Endothelial cell (in vitro differentiated cells): Measurements from ENCODE around the gene VWA5B1. TPM values are rescaled to one million over a fixed set of nuclear protein-coding genes. Genes with fewer than 3 reads are reported as not detected.

Experiments
- DNase-seq: peaks from one replicate; pipeline ENCODE4 v3.0.0; 2021; ENCODE audit warnings: low spot score
- H3K27ac Mint-ChIP-seq: one replicate; pipeline ENCODE4 v1.8.0; 2021; ENCODE audit warnings: mixed read lengths, inconsistent platforms; ENCODE audit not compliant: unreplicated experiment
- H3K27me3 Mint-ChIP-seq: one replicate; pipeline ENCODE4 v1.8.0; 2021; ENCODE audit warnings: mild to moderate bottlenecking, moderate library complexity, mixed read lengths, inconsistent platforms; ENCODE audit not compliant: unreplicated experiment
- H3K36me3 Mint-ChIP-seq: one replicate; pipeline ENCODE4 v1.8.0; 2021; ENCODE audit warnings: mild to moderate bottlenecking, low read depth, mixed read lengths, inconsistent platforms; ENCODE audit not compliant: unreplicated experiment
- H3K4me1 Mint-ChIP-seq: one replicate; pipeline ENCODE4 v1.8.0; 2021; ENCODE audit warnings: mild to moderate bottlenecking, mixed read lengths, inconsistent platforms; ENCODE audit not compliant: unreplicated experiment
- H3K4me3 Mint-ChIP-seq: one replicate; pipeline ENCODE4 v1.8.0; 2021; ENCODE audit warnings: mild to moderate bottlenecking, mixed read lengths, inconsistent platforms; ENCODE audit not compliant: unreplicated experiment
- H3K9me3 Mint-ChIP-seq: one replicate; pipeline ENCODE4 v1.8.0; 2021; ENCODE audit warnings: mixed read lengths, inconsistent platforms; ENCODE audit not compliant: unreplicated experiment
- total RNA-seq: library from RNA; stranded (reverse); fragmentation: NEBNext Ultra II Directional; extraction: Animal tissue kit (Norgen Biotek cat#: 25700); gene quantifications from one replicate; pipeline ENCODE4 v1.2.1, GENCODE V29; 2021; ENCODE audit not compliant: unreplicated experiment
- TF ChIP-seq, protein P1 (sequence below): fragments of 200-600 bp; sonication (generic); IDR thresholded peaks from one replicate; pipeline ENCODE4 v1.5.0; 2021; ENCODE audit warnings: antibody characterized with exemption; ENCODE audit not compliant: unreplicated experiment

Gene VWA5B1
- total RNA-seq, 1 donor from 2014 or later, result not detected

DNA sequence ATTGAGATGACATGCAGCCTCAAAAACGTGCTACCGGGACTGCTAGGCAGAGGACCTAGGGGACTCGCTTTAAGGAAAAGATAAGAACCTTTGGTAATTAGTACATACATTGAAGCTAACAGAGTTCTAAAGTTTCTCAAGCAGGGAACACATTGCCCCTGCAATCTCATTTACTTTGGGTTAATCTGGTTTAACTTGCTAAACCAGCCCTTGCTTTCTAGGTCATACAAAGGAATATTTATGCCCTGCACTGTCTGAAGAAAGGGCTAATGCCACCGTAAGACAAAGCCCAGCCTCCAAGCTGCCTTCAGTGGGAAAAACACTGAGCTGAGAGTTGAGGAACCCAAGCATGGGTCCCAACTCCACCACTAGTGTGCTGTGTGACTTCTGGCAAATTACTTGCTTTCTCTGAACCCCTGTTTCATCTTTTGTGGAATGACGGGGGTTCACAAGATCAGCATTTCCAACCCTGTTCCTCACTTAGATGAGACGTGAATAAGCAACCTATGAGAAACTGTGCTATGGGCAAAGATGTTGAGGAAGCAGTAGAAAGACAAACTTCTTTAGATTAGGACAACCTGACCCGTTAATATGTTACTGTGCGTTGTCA is 66.3 kb downstream of the VWA5B1 start:
- no peak for DNase-seq
- TF ChIP-seq, protein P1, sequence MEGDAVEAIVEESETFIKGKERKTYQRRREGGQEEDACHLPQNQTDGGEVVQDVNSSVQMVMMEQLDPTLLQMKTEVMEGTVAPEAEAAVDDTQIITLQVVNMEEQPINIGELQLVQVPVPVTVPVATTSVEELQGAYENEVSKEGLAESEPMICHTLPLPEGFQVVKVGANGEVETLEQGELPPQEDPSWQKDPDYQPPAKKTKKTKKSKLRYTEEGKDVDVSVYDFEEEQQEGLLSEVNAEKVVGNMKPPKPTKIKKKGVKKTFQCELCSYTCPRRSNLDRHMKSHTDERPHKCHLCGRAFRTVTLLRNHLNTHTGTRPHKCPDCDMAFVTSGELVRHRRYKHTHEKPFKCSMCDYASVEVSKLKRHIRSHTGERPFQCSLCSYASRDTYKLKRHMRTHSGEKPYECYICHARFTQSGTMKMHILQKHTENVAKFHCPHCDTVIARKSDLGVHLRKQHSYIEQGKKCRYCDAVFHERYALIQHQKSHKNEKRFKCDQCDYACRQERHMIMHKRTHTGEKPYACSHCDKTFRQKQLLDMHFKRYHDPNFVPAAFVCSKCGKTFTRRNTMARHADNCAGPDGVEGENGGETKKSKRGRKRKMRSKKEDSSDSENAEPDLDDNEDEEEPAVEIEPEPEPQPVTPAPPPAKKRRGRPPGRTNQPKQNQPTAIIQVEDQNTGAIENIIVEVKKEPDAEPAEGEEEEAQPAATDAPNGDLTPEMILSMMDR, result no peak
- H3K9me3 Mint-ChIP-seq, result no peaks in the 10 kb centered on the region
- H3K27me3 Mint-ChIP-seq, result peaks cover 8% of the 10 kb centered on the region
- H3K36me3 Mint-ChIP-seq, result no peaks in the 10 kb centered on the region
- no peaks in the 10 kb centered on the region for H3K4me1 Mint-ChIP-seq
- H3K27ac Mint-ChIP-seq, result no peak overlapping the region
- H3K4me3 Mint-ChIP-seq, result no peak overlapping the region

- H3K27me3 Mint-ChIP-seq, result peaks cover 6% of the 10 kb centered on the region
- no peak for DNase-seq
These were observed 67.1 kb downstream of the VWA5B1 start for GRCh38 chr1:20357796-20358195.

GRCh38 chr1:20358761-20359263 is 68.1 kb downstream of the VWA5B1 start:
- Mint-ChIP-seq H3K4me1 (no peaks in the 10 kb centered on the region), H3K27me3 (peaks cover 6% of the 10 kb centered on the region), H3K9me3 (no peaks in the 10 kb centered on the region), H3K27ac (no peak overlapping the region), H3K4me3 (no peak overlapping the region), H3K36me3 (no peaks in the 10 kb centered on the region)
- TF ChIP-seq, protein P1, result no peak
- DNase-seq, result no peak

More at GRCh38 chr1:20357796-20358195, 67.1 kb downstream of the VWA5B1 start:
- H3K36me3 Mint-ChIP-seq, result no peaks in the 10 kb centered on the region
- no peak overlapping the region for H3K27ac Mint-ChIP-seq
- H3K4me1 Mint-ChIP-seq, result no peaks in the 10 kb centered on the region
- no peaks in the 10 kb centered on the region for H3K9me3 Mint-ChIP-seq
- TF ChIP-seq, protein P1, result no peak
- H3K4me3 Mint-ChIP-seq, result no peak overlapping the region

- Mint-ChIP-seq H3K9me3 (no peaks in the 10 kb centered on the region), H3K27ac (no peak overlapping the region), H3K4me3 (no peak overlapping the region), H3K36me3 (no peaks in the 10 kb centered on the region), H3K27me3 (peaks cover 8% of the 10 kb centered on the region), H3K4me1 (no peaks in the 10 kb centered on the region)
- DNase-seq, result no peak
- TF ChIP-seq, protein P1, result no peak
These were observed 69.0 kb downstream of the VWA5B1 start for GRCh38 chr1:20359451-20360330.

- Mint-ChIP-seq H3K36me3 (no peaks in the 10 kb centered on the region), H3K27ac (no peak overlapping the region), H3K4me1 (no peaks in the 10 kb centered on the region), H3K4me3 (no peak overlapping the region), H3K9me3 (no peaks in the 10 kb centered on the region), H3K27me3 (peaks cover 14% of the 10 kb centered on the region)
- DNase-seq, result no peak
- TF ChIP-seq, protein P1, result no peak
These were observed 70.7 kb downstream of the VWA5B1 start for GRCh38 chr1:20361401-20361800.
